ENCODE measurements around the gene PHEX. TPM values are rescaled to one million over a fixed set of nuclear protein-coding genes. Genes with fewer than 3 reads are reported as not detected.

Gene PHEX
- polyA plus RNA-seq, 1 donor from 2014 or later: 0.59 TPM

- Histone ChIP-seq H2AFZ (ENCODE audit: low read depth, low read length) (no peak overlapping the region), H3K36me3 (ENCODE audit: insufficient read depth, low read length) (no peaks in the 10 kb centered on the region), H3K4me2 (ENCODE audit: low read length) (no peak overlapping the region), H3K79me2 (replicated peaks; ENCODE audit: insufficient read depth, low read length) (no peaks in the 10 kb centered on the region), H3K9ac (ENCODE audit: low read length) (no peak overlapping the region), H3K9me2 (ENCODE audit: insufficient read depth, low read length) (no peaks in the 10 kb centered on the region), H3F3A (ENCODE audit: insufficient read depth, low read length, poor library complexity, severe bottlenecking) (no peaks in the 10 kb centered on the region), H3K4me3 (ENCODE audit: low read length) (no peak overlapping the region), H4K20me1 (ENCODE audit: insufficient read depth) (no peaks in the 10 kb centered on the region), H3K27ac (ENCODE audit: low read length) (no peak overlapping the region), H3K27me3 (ENCODE audit: insufficient read depth, low read depth, low read length) (no peaks in the 10 kb centered on the region), H3K9me3 (ENCODE audit: low read length) (no peaks in the 10 kb centered on the region)
- TF ChIP-seq RAD21 (conservative IDR thresholded peaks at IDR 0.05): no peak
- no peak for TF ChIP-seq REST (IDR thresholded peaks at IDR 0.05; ENCODE audit: borderline replicate concordance)
- TF ChIP-seq POLR2AphosphoS5 (IDR thresholded peaks at IDR 0.05): no peak
- TF ChIP-seq SMC3 (conservative IDR thresholded peaks at IDR 0.05; ENCODE audit: poor library complexity): no peak
- TF ChIP-seq MXI1 (conservative IDR thresholded peaks at IDR 0.05; ENCODE audit: poor library complexity, severe bottlenecking): no peak
- no peak for TF ChIP-seq EP300 (conservative IDR thresholded peaks at IDR 0.05; ENCODE audit: poor library complexity, severe bottlenecking)
- TF ChIP-seq CTCF (IDR thresholded peaks at IDR 0.05; ENCODE audit: poor library complexity, severe bottlenecking): no peak
- TF ChIP-seq EZH2 (IDR thresholded peaks at IDR 0.05; ENCODE audit: borderline replicate concordance, insufficient read depth, low read length, poor library complexity, severe bottlenecking): no peak
Measured at GRCh38 chrX:22015139-22015750, 16.9 kb upstream of the PHEX start.

- no peaks in the 10 kb centered on the region for H3K27me3 ChIP-seq (ENCODE audit: insufficient read depth, low read depth, low read length)
- no peaks in the 10 kb centered on the region for H3K79me2 ChIP-seq (replicated peaks; ENCODE audit: insufficient read depth, low read length)
- TF ChIP-seq POLR2AphosphoS5 (IDR thresholded peaks at IDR 0.05): no peak
- TF ChIP-seq EP300 (conservative IDR thresholded peaks at IDR 0.05; ENCODE audit: poor library complexity, severe bottlenecking): no peak
- TF ChIP-seq EZH2 (IDR thresholded peaks at IDR 0.05; ENCODE audit: borderline replicate concordance, insufficient read depth, low read length, poor library complexity, severe bottlenecking): no peak
- no peak for TF ChIP-seq SMC3 (conservative IDR thresholded peaks at IDR 0.05; ENCODE audit: poor library complexity)
- TF ChIP-seq CTCF (IDR thresholded peaks at IDR 0.05; ENCODE audit: poor library complexity, severe bottlenecking): no peak
- no peak for TF ChIP-seq RAD21 (conservative IDR thresholded peaks at IDR 0.05)
- TF ChIP-seq REST (IDR thresholded peaks at IDR 0.05; ENCODE audit: borderline replicate concordance): no peak
- TF ChIP-seq MXI1 (conservative IDR thresholded peaks at IDR 0.05; ENCODE audit: poor library complexity, severe bottlenecking): no peak
- H4K20me1 ChIP-seq (ENCODE audit: insufficient read depth): no peaks in the 10 kb centered on the region
- H3F3A ChIP-seq (ENCODE audit: insufficient read depth, low read length, poor library complexity, severe bottlenecking): no peaks in the 10 kb centered on the region
- no peaks in the 10 kb centered on the region for H3K9me3 ChIP-seq (ENCODE audit: low read length)
- H2AFZ ChIP-seq (ENCODE audit: low read depth, low read length): no peak overlapping the region
- no peak overlapping the region for H3K4me3 ChIP-seq (ENCODE audit: low read length)
- H3K9me2 ChIP-seq (ENCODE audit: insufficient read depth, low read length): no peaks in the 10 kb centered on the region
- no peaks in the 10 kb centered on the region for H3K36me3 ChIP-seq (ENCODE audit: insufficient read depth, low read length)
- H3K9ac ChIP-seq (ENCODE audit: low read length): no peak overlapping the region
- no peak overlapping the region for H3K4me2 ChIP-seq (ENCODE audit: low read length)
- H3K27ac ChIP-seq (ENCODE audit: low read length): no peak overlapping the region
Measured at GRCh38 chrX:22021751-22022324, 10.3 kb upstream of the PHEX start.
